Activated CD4-positive, alpha-beta T cell treated with anti-CD3 and anti-CD28 coated beads, Interleukin-2, amount 50 U/mL, for 16 hours (primary cell): ENCODE results near the gene DCHS2.

Source experiments
- DNase-seq: peaks from one replicate; pipeline ENCODE4 v3.0.0-alpha.2; 2020

The DCHS2 gene, protein sequence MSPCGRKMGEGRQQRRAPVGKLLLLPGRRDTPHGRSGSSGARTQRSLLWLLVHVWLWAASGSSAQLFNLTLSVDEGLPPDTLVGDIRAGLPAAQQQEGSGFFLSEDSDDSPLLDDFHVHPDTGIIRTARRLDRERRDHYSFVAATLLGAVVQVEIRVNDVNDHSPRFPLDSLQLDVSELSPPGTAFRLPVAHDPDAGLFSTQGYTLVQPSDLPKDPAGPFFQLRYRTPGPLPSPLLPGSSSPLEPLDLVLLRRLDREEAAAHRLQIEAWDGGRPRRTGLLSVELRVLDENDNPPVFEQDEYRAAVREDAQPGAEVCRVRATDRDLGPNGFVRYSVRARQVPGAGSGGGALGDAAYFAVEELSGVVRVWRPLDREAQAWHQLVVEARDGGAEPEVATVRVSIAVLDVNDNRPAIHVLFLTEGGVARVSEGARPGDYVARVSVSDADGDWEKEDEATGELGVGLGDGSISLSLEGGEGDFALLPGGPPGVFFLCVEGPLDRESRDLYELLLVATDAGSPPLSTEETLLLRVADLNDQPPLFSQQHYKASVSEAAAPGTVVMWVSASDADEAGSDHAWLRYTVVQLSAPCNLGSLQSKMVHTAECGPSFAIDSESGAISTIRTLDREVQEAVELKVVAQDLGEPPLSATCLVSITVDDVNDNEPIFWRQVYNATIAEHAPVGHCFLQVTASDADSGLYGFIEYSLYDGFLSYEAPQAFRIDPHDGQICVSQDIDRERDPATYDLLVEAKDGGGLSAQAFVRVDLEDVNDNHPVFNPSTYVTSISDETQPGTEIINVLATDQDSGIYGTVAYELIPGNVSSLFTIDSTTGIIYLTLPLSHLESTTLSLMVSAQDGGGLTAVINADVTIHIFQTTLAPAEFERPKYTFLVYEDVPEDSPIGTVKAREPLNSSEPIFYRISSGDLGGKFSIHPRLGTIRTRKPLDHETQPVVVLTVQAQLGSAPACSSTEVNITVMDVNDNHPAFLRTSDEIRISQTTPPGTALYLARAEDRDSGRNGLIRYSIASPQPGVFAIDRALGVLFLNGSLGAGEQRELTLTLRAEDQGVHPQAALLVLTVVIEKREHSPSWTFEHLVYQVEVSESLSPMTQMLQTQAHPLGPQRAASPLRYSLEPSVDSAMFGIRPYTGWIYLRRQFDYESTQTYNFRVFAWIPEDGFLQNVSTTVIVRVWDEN (N-terminal part only)

DNA sequence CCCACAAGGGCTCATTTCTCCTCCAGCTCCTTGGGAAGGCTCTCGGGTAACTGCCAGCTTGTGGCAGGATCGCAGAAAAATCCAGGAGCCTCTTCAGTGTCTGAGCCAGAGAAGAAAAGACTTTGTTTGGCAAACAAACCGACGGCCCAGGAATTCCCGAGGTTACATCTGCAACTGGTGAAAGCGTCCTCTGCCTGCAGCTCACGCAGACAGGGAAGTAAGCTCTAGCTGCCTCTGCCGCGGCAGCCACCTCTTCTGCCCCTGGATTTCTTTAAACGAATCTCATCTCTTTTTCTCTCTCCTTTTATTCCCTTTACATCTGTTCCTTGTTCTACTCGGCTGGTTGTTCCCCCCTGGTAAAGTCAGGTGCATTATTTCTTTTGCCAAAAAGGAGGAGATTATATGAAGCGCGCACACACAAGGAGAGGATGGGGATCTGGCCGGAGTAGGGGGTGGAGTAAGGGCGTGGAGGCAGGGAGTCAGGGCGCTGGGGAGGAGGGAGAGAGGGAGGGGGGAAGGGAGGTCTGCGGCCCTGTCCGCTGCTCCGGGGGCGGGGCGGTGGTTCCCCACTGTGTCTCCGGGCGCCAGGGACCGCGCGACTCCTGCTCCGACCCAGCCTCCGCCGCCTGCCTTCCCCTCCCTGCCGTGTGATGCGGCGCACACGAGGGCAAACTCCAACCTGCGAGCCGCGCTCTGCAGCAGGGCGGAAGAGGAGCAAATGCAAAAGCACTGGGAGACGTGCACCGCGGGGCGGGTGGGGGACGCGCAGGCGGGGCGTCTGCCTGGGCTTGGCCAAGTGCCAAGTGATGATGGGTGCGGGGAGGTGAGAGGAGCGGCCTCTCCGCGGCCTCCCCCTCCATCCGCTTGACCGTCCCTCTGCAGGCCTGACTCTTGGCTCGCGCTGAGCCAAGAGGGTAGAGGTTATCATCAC, at the start of gene DCHS2:
Gene DCHS2 (minus strand): TSS at position 459 of the 931 bp plus-strand sequence. CDS start 444 bp downstream, at position 15.
- no peak for DNase-seq

DNA sequence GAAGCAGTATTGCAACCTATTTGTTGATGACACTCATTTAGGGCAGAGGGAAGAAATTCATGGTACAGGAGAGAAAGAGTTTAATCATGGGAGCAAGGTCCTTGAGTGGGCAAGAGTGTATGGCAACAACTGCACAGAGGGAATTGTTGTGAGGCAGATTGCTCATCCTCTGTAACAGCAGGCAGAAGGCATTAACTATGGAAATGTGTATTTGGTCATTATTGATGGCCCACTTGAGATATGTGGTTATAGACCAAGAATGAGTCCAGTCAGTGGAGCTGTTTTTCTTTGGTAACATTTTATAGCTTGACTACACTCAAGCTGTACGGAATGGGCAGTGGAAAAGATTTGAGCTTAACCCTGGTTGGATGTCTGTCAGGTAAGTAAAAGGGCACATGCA, 42.7 kb upstream of the DCHS2 start:
- no peak for DNase-seq

DNA sequence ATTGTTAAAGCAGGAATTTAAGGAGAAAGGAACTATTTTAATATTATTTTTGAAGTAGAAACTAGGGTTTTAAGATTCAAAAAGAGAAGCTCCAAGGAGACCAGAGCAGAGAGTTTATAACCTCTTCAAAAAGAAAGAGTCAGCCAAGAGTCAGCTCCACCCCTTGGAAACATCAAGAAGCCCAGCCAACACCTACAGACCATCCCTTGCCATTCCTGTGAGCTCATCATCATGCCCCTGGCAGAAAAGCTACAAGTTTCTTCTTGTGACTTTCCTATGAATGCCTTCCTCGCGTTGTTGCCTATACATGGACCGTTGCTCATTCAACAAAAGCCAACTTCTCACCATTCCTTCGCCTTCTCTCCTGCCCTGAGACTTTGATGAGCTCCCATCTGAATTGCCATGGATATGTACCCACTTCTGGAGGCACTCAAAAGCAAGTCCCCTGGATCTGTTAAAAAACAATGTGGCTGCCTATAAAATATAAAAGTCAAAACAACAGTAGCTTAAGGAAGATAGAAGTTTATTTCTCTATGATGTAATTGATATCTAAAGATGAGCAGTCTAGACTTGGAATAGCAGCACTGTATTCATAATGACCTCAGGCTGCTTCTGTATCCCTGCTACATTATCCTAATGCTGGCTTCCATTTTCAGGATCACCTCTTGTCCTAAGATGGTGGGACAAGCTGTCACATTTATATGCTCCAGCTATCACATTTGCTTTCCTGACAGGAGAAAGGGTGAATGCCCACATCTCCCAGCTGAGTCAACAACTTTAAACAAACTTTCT, 38.3 kb upstream of the DCHS2 start:
- DNase-seq: no peak

DNA sequence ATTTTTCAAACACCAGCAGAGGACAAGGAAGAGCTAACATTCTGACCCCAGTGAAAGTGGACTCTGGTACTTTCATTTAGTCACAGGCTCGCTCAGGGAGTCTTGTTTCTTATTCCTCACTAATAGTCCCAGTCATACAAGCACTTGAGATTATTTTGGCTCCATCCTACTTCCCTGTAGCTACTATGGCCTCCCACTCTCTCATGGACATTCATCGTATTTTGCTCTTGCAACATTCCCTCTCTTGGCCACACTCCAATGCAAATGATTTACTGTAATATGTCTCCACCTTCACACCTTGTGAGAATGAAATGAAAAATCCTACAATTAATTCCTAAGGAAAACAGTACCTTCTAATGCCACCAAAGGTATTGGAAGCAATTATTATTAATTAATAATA, 37.3 kb upstream of the DCHS2 start:
- DNase-seq: no peak

DNA sequence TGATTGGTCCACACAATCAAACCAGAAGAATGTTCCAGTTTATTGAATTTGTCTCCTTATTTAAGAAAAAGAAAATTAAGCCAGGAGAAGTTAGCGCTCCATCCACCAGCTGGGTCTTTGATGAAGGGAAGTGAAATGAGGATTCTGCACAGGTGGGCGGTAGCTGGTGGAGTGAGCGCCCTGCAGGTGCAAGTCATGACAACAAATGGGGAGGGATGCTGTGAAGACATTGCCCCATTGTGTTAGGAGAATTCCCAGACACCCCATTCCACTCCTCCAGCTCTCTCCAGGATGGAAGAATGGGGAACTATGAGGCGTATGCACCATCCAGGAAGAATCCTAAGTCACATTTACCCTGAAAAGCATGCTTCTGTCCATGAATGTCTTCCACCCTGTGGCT, 35.7 kb upstream of the DCHS2 start:
- DNase-seq: no peak

DNA sequence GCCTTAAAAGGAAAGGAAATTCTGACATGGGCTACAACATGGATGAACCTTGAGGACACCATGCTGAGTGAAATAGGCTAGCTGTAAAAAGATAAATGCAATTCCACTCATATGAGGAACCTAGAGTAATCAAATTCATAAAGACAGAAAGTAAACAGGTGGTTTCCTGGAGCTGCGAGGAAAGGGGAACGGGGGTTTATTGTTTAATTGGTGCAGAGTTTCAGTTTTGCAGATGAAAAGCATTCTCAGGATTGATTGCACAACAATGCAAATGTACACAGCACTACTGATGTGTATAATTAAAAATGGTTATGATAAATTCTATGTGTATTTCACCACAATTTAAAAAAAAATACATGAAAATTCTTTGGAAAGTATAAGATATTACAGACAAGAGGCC, 34.6 kb upstream of the DCHS2 start:
- DNase-seq: no peak

DNA sequence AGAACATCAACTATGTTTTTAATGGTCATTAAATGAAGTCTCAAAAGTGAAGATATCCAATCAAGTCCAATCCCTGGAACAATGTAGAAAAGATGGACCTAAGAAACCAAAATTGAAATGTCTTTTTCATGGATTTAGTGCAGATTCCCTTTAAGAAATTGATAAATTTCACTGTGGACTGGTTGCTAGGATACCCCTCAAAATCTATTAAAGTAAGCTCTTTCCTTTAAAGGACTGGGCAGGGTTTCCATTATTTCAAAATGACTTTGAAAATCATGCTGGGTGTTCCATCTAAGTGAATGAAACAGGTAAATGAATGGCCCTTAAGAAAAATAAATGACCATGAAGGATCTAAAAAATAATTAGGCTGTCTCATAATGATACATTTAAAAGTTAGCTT, 30.0 kb upstream of the DCHS2 start:
- no peak for DNase-seq

DNA sequence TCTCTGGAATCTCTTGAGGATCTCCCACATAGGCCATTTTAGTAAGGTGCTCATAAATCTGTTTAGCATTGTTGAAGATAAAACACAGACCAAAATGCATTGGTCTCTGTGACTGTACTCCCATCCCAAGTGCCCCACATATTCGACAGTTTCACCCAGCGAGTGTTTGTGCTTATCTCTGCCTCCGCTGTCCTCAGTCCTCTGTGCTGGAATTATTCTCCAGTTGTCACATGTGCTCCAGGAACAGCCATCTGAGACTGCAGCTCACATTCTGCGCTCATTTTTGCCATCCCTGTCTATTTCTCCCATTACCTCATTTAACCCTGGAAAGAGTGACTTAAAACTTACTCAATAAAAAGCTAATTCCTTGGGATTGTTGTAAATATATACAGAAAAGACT, 27.6 kb upstream of the DCHS2 start:
- DNase-seq: no peak

DNA sequence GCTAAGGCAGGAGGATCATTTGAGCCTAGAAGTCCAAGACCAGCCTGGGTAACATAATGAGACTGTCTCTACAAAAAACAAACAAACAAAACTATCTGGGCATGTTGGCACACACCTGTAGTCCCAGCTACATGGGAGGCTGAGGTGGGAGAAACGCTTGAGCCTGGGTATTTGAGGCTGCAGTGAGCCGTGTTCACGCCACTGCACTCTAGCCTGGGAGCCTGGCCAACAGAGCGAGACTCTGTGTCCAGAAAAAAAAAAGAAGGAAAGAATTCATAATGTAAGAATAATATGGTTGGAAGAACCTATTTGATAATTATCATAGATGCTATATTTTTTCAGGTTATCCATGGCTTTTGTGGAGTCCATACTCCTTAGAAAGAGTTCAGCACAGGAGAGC, 26.0 kb upstream of the DCHS2 start:
- no peak for DNase-seq

DNA sequence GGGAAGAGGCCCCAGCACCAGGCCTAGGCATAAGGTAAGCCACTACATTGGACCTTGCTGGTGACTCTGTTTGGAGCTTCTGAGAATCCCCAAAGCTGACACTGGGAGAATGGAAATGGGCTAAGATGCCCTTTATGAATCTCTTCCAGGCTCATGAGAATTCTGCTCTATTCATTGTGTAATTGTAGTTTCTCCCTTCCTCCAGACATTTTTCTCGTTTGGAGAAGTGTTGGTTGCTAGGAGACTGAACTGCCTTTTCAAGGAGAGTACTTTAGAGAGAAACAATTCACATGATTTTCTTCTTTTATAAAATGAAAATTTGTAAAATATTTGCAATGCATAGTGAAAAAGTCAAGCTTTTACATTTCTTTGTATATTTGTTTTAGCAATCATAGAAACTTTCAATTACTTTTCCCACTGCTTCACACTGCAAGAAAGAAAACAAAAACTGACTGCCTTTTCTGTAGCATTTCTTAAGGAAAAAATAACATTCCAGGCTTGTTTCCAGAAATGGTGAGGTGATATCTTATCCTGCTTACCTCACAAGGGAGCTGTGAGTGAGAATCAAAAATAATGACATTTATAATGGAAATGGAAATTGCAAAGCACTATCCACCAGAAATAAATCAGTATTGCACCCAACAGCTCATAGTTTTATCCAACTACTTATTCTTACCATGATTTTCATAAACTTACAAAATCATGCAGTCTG, 24.9 kb upstream of the DCHS2 start:
- DNase-seq: no peak

DNA sequence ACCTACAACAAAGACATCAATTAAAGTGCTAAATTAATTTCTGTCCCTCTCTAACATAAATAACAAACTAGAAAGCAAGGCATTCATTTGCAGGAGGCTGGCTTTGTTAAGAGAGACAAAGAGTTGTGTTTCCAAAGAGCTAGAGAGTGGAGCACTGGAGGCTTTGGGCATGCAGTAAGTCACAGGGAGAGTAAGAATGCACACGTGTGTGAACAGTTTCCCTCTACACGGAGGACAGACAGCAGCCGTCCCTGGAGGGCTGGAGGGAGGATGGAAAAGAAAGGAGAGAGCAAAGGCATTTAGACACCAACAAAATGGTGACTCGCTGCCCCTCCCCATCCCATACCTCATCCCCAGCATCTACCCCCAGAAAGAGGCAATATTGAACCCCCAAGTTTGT, 20.4 kb upstream of the DCHS2 start:
- no peak for DNase-seq

DNA sequence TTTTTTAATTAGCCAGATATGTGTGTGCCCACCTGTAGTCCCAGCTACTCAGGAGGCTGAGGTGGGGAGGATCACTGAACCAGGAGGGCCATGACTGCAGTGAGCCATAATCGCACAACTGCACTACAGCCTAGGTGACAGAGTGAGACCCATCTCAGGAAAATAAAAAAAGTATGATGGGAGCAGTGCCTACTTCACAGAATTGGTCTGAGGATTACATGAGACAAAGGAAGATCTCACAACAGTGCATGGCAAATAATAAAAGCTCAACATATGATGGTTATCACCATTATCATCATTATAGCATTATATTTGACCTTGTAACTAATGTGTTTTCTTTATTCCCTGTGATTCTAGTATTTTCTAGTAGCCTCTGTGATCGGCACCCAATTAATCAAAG, 19.9 kb upstream of the DCHS2 start:
- DNase-seq: no peak

DNA sequence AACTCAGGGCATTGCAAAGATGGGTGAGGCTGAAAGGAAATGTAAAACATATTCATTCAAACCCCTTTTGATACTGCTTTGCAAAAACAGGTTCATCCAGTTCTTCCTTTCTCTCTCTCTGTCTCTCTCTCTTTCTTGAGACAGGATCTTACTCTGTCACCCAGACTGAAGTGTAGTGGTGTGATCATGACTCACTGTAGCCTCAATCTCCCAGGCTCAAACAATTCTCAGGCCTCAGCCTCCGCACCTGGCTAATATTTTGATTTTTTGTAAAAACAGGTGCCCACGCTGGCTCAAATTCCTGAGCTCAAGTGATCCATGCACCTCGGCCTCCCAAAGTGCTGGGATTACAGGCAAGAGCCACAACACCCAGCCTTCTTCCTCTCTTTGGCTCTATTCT, 15.6 kb upstream of the DCHS2 start:
- DNase-seq: no peak

DNA sequence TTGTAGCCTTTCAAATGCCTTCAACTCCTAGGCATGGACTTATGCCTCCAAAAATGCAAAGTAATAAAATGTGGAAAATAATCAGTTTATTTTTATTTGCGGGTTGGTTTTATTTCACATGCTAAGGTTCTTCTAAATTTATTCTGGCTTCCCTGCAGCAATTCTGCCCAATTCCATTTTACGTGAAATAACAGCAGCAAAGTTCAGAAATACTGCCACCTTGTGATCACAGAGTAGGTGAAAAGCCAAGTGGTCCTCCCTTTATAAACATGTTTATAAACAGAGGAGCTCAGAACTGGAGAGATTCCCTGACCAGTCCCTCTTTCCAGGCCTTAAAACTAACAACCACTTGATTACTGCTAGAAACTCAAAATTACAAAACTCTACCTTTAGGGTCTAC, 14.7 kb upstream of the DCHS2 start:
- peak; percentile 13 for DNase-seq

DNA sequence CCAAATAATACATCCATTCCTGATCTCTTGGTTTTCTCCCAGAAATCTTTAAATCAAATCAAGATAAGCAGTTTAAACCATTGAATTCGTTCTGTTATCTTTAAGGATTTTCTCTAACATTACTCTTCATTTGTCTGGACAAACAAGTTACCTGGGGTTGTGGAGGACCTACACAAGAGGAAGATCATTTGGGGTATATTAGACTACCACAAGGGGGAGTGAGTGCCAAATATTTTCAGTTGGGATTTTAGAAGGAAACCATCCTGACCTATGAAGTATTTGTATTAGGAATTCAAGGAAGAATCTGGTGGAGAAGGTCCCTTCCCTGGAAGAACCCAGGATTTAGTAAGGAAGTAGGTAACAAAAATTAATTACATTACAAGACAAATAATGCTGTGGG, 12.0 kb upstream of the DCHS2 start:
- DNase-seq: peak; percentile 6

DNA sequence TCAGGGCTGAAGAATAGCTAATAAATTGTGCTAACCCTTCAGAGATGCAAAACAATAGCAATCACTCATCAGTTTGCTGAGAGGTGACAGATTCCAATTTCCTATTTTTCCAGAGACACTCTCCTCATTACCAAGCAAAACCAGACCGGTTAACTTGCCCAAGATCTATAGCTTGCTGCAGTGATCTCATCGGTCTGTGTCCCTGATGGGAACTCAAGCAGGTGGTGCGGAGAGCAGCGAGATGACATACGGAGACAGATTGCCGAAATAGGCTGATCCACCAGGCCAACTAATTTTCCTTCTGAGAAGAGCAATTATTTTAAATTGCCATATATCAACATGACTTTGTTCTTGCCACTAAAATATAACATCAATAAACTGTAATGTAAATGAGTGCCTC, 10.5 kb upstream of the DCHS2 start:
- no peak for DNase-seq

DNA sequence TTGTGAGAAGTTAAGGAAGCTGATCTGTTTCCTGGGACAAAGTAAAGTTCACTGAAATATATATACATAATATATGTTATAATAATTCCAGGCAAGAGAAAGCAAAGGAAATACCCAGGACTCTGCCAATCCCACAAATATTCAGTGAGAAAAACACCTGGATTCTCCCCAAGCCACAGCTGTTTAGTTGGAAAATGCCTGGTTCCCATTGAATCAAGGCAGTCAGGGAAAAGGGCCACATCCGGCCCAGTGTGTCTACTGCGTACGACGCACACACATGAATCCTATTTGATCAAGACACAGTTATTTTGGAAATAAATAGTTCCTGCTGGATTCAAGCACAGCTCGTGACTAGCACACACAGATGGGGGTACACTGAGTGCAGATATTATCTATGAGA, 6.3 kb upstream of the DCHS2 start:
- DNase-seq: no peak

DNA sequence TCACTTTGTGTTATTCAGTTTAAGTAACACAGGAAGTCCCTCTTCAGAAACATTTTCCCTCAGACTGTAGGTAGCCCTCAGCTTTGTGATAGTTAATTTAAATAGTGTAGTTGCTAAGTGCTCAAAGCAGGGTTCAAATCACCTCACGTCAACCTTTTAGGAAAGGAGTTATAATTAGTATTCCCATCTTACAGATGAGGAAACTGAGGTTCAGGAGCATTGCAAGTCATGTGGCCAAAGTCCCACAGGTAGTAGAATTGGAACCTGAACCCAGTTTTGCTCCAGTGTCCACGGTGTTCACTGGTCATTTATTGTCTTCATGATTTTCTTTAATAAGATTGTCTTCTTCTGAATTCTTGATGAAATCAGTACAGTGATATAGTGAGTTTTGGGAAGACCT, 4.3 kb upstream of the DCHS2 start:
- DNase-seq: no peak

DNA sequence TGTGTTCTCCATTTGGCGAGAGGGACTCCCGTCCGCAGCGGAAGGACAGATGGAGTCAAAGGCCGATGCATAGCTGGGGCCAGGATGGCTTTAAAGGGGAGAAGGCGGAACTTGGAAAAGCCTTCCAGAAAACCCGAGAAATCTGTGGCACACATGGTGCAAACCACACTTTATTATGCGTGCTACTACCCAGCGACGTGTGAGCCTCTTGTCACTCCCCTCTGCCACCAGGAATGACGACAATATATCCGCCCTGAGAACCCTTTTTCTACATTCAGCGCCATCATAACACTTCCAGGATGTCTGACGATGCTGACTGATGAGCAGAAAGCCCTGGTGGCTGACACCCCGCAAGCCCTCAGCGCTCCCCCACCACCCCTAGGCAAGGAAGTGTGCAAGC, 689 bp upstream of the DCHS2 start:
- no peak for DNase-seq

DNA sequence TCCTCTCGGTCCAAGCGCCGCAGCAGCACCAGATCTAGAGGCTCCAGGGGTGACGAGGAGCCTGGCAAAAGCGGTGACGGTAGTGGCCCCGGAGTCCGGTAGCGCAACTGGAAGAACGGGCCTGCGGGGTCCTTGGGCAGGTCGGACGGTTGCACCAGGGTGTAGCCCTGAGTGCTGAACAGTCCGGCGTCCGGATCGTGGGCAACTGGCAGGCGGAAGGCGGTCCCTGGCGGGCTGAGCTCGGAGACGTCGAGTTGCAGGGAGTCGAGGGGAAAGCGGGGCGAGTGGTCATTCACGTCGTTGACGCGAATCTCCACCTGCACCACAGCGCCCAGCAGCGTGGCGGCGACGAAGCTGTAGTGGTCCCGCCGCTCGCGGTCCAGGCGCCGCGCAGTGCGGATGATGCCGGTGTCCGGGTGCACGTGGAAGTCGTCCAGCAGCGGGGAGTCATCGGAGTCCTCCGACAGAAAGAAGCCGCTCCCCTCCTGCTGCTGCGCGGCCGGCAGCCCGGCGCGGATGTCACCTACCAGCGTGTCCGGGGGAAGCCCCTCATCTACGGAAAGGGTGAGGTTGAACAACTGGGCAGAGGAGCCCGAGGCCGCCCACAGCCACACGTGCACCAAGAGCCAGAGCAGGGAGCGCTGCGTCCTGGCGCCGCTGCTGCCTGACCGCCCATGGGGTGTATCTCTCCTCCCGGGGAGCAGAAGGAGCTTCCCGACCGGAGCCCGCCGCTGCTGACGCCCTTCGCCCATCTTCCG, 837 bp downstream of the DCHS2 start:
- no peak for DNase-seq
